H1 (cell line): ENCODE measurements around the gene PRKCA. TPM values are rescaled to one million over a fixed set of nuclear protein-coding genes. Genes with fewer than 3 reads are reported as not detected.

Source experiments
- CTCF ChIA-PET: fragments of 300-600 bp; sonication (Branson Sonifier 250); formaldehyde crosslinking; loops from one replicate; lab custom pipeline; 2021; ENCODE audit not compliant: partially characterized antibody; lab: Charles Lee
- POLR2A ChIA-PET: fragments of 300-600 bp; sonication (Branson Sonifier 250); formaldehyde crosslinking; loops from one replicate; lab custom pipeline; 2021; ENCODE audit warnings: inconsistent platforms; ENCODE audit not compliant: partially characterized antibody; lab: Charles Lee
- DNase-seq, 2 experiments: peaks; one replicate each; pipeline versions ENCODE4 v3.0.0 to v3.0.0-alpha.2; 2010 to 2022; ENCODE audit warnings: low spot score in 2 of 2, low read depth in 1 of 2, mixed read lengths in 1 of 2
- FAIRE-seq: peaks from 2 replicates; lab custom pipeline; 2011; peaks lifted over from hg19 to GRCh38; lab: Jason Lieb, UNC
- H2AFZ ChIP-seq: 2 replicates; pipeline ENCODE4 v1.8.1; 2012; ENCODE audit warnings: low read length, inconsistent platforms
- H2AK5ac ChIP-seq: 2 replicates; pipeline ENCODE4 v1.6.1; 2013; ENCODE audit warnings: low read depth, low read length
- H2BK120ac ChIP-seq: replicated peaks from 2 replicates; pipeline ENCODE3; 2013; ENCODE audit warnings: low read depth, low read length, inconsistent platforms
- H2BK12ac ChIP-seq: 2 replicates; pipeline ENCODE4 v1.6.1; 2013; ENCODE audit warnings: low read depth, low read length
- H2BK15ac ChIP-seq: 2 replicates; pipeline ENCODE4 v1.6.1; 2013; ENCODE audit warnings: low read length
- H2BK20ac ChIP-seq: 2 replicates; pipeline ENCODE4 v1.6.1; 2013; ENCODE audit warnings: low read length
- H2BK5ac ChIP-seq: 2 replicates; pipeline ENCODE4 v1.6.1; 2013; ENCODE audit warnings: low read depth, low read length
- H3K14ac ChIP-seq: 2 replicates; pipeline ENCODE4 v1.6.1; 2013; ENCODE audit warnings: inconsistent platforms; ENCODE audit not compliant: insufficient read length
- H3K18ac ChIP-seq: 2 replicates; pipeline ENCODE4 v1.6.1; 2013; ENCODE audit warnings: low read length; ENCODE audit errors: extremely low read depth
- H3K23ac ChIP-seq: 2 replicates; pipeline ENCODE4 v1.6.1; 2013; ENCODE audit warnings: inconsistent platforms; ENCODE audit not compliant: insufficient read length
- H3K23me2 ChIP-seq: 2 replicates; pipeline ENCODE4 v1.6.1; 2013; ENCODE audit warnings: low read depth, low read length
- H3K27ac ChIP-seq: 2 replicates; pipeline ENCODE4 v1.6.1; 2011; ENCODE audit warnings: low read depth, low read length, inconsistent platforms
- H3K27me3 ChIP-seq, 4 experiments: replicated peaks in 1 of 4; 1 replicate in 1 of 4; 2 replicates in 3 of 4; pipeline versions ENCODE4 v1.6.1 to v1.8.1; 2011 to 2013; ENCODE audit warnings: low read length in 3 of 4, mild to moderate bottlenecking in 3 of 4, inconsistent platforms in 2 of 4, mixed read lengths in 2 of 4, moderate library complexity in 1 of 4; ENCODE audit not compliant: control insufficient read depth in 3 of 4, insufficient read depth in 3 of 4; ENCODE audit errors: extremely low read depth in 1 of 4
- H3K36me3 ChIP-seq, 4 experiments: 2 replicates each; pipeline versions ENCODE4 v1.6.1 to v1.8.1; 2011 to 2013; ENCODE audit warnings: mild to moderate bottlenecking in 4 of 4, low read length in 3 of 4, moderate library complexity in 2 of 4, control low read depth in 1 of 4, inconsistent platforms in 1 of 4; ENCODE audit not compliant: insufficient read depth in 4 of 4, control insufficient read depth in 2 of 4
- H3K4ac ChIP-seq: replicated peaks from 2 replicates; pipeline ENCODE3; 2013; ENCODE audit warnings: low read length, low read depth, mixed read lengths, inconsistent platforms; ENCODE audit not compliant: insufficient read length
- H3K4me1 ChIP-seq, 4 experiments: replicated peaks in 1 of 4; 1 replicate in 1 of 4; 2 replicates in 3 of 4; pipeline versions ENCODE4 v1.6.1 to v1.8.1; 2011 to 2013; ENCODE audit warnings: low read length in 3 of 4, inconsistent platforms in 2 of 4, mixed read lengths in 1 of 4; ENCODE audit not compliant: insufficient read depth in 4 of 4, control insufficient read depth in 3 of 4
- H3K4me2 ChIP-seq, 2 experiments: 2 replicates each; pipeline versions ENCODE4 v1.6.1 to v1.8.1; 2011 to 2013; ENCODE audit warnings: low read depth in 2 of 2, low read length in 2 of 2, control low read depth in 1 of 2, inconsistent platforms in 1 of 2, mild to moderate bottlenecking in 1 of 2; ENCODE audit not compliant: insufficient read depth in 1 of 2
- H3K4me3 ChIP-seq, 4 experiments: fragments of 200-600, 300-600 bp in 1 of 4; sonication (generic), shearing (Covaris generic), sonication (Bioruptor Twin) in 1 of 4; 2 replicates each; pipeline versions ENCODE4 v1.5.1 to v1.8.1; 2011 to 2016; ENCODE audit warnings: low read length in 4 of 4, low read depth in 3 of 4, control low read depth in 2 of 4, inconsistent platforms in 2 of 4, mild to moderate bottlenecking in 2 of 4, mixed read lengths in 1 of 4, moderate library complexity in 1 of 4; ENCODE audit not compliant: insufficient read depth in 2 of 4; ENCODE audit errors: extremely low read depth in 1 of 4
- H3K56ac ChIP-seq: replicated peaks from 2 replicates; pipeline ENCODE3; 2013; ENCODE audit warnings: low read depth, mild to moderate bottlenecking, mixed read lengths, low read length, inconsistent platforms; ENCODE audit not compliant: insufficient read length
- H3K79me1 ChIP-seq: 2 replicates; pipeline ENCODE4 v1.6.1; 2013; ENCODE audit warnings: low read depth, low read length, control low read depth
- H3K79me2 ChIP-seq, 2 experiments: 2 replicates each; pipeline versions ENCODE4 v1.6.1 to v1.8.1; 2012 to 2013; ENCODE audit warnings: low read length in 2 of 2, mild to moderate bottlenecking in 2 of 2, inconsistent platforms in 1 of 2; ENCODE audit not compliant: insufficient read depth in 2 of 2, control insufficient read depth in 1 of 2
- H3K9ac ChIP-seq, 4 experiments: replicated peaks in 1 of 4; 1 replicate in 1 of 4; 2 replicates in 3 of 4; pipeline versions ENCODE4 v1.6.1 to v1.8.1; 2011 to 2013; ENCODE audit warnings: low read depth in 3 of 4, low read length in 3 of 4, control low read depth in 2 of 4, mild to moderate bottlenecking in 2 of 4, moderate library complexity in 2 of 4, inconsistent platforms in 1 of 4; ENCODE audit errors: extremely low read depth in 1 of 4
- H3K9me3 ChIP-seq, 2 experiments: 2 replicates each; pipeline versions ENCODE4 v1.6.1 to v1.8.1; 2012 to 2013; ENCODE audit warnings: mild to moderate bottlenecking in 2 of 2, moderate library complexity in 2 of 2, control low read depth in 1 of 2, inconsistent platforms in 1 of 2, low read depth in 1 of 2, low read length in 1 of 2, mixed read lengths in 1 of 2; ENCODE audit not compliant: insufficient read depth in 2 of 2
- H4K20me1 ChIP-seq, 2 experiments: replicated peaks in 1 of 2; 2 replicates each; pipeline versions ENCODE3 to v1.8.1; 2011 to 2013; ENCODE audit warnings: inconsistent platforms in 2 of 2, low read length in 2 of 2, mild to moderate bottlenecking in 1 of 2; ENCODE audit not compliant: insufficient read depth in 2 of 2, control insufficient read depth in 1 of 2
- H4K5ac ChIP-seq: 2 replicates; pipeline ENCODE4 v1.6.1; 2013; ENCODE audit warnings: low read length, low read depth, mixed read lengths, inconsistent platforms; ENCODE audit not compliant: insufficient read length
- H4K8ac ChIP-seq: 2 replicates; pipeline ENCODE4 v1.8.0; 2013; ENCODE audit warnings: mild to moderate bottlenecking, moderate library complexity, low read length, inconsistent platforms; ENCODE audit not compliant: insufficient read depth; ENCODE audit errors: extremely low read depth
- H4K91ac ChIP-seq: replicated peaks from 2 replicates; pipeline ENCODE3; 2013; ENCODE audit warnings: low read length, mixed read lengths, inconsistent platforms; ENCODE audit not compliant: insufficient read length
- E2F6 ChIP-seq: IDR thresholded peaks from 2 replicates; pipeline ENCODE4 v1.6.1; 2012; ENCODE audit warnings: inconsistent platforms
- NANOG ChIP-seq: IDR thresholded peaks from 2 replicates; pipeline ENCODE4 v1.6.1; 2011; ENCODE audit warnings: low read length, low read depth, mild to moderate bottlenecking, inconsistent platforms; ENCODE audit not compliant: insufficient read depth, poor library complexity, severe bottlenecking
- SUZ12 ChIP-seq: fragments of 200-600 bp; sonication (generic); IDR thresholded peaks from 2 replicates; pipeline ENCODE4 v1.6.1; 2012; ENCODE audit warnings: mild to moderate bottlenecking, inconsistent platforms, low read length, moderate library complexity, mixed read lengths
- WGBS, 2 experiments: shearing (Covaris generic) in 1 of 2; methylation state at CpG; one replicate each; pipeline versions ENCODE4 v1.1.6 to v1.1.7; 2013 to 2015; ENCODE audit warnings: low lambda C conversion rate in 2 of 2, mixed read lengths in 2 of 2, inconsistent platforms in 1 of 2, low coverage in 1 of 2, missing lambda C conversion rate in 1 of 2; ENCODE audit not compliant: insufficient replicate concordance in 2 of 2, insufficient coverage in 1 of 2, insufficient read length in 1 of 2; ENCODE audit errors: extremely low coverage in 1 of 2, missing lambda C conversion rate in 1 of 2; 5-methylcytosine and 5-hydroxymethylcytosine counted together
- polyA plus RNA-seq, 7 experiments: library from polyadenylated mRNA; depleted of rRNA in 3 of 7; stranded (reverse) in 5 of 7; unstranded in 2 of 7; fragments of >200 nt in 5 of 7; fragments of 200-250 nt in 2 of 7; gene quantifications; 1 replicate in 5 of 7; 2 replicates in 1 of 7; 4 replicates in 1 of 7; pipeline versions ENCODE4 v1.2.1 to v1.2.3, GENCODE V29; 2011 to 2013; ENCODE audit warnings: missing spikeins in 2 of 7, mixed read lengths in 2 of 7
- total RNA-seq: library from RNA; stranded (reverse); fragmentation: NEBNext Ultra II Directional; extraction: Animal tissue kit (Norgen Biotek cat#: 25700); gene quantifications from 2 replicates; pipeline ENCODE4 v1.2.1, GENCODE V29; 2021

Gene PRKCA
- total and polyA plus RNA-seq, 2 of the 8 experiments (the other 6 are each of a cell fraction or from before 2014, with no cell fraction given) = 5.8 to 17.8 TPM

- Histone ChIP-seq H3K27ac (no peak overlapping the region), H2BK20ac (no peak overlapping the region), H4K5ac (no peak overlapping the region), H3K27me3 (no peaks in the 10 kb centered on the region), H4K20me1 (no peaks in the 10 kb centered on the region), H2BK12ac (0 out of 2 replicates have a peak overlapping the region, but pooled peaks have one; percentile 50), H3K18ac (no peak overlapping the region), H3K9me3 (no peaks in the 10 kb centered on the region), H3K14ac (no peak overlapping the region), H3K9ac (no peak overlapping the region), H3K4me1 (peaks cover 5 to 16% (median 6%) of the 10 kb centered on the region in 4 experiments), H2AFZ (no peak overlapping the region), H3K23ac (no peak overlapping the region), H2BK5ac (no peak overlapping the region), H3K4ac (no peak overlapping the region), H2BK120ac (no peak overlapping the region), H3K79me2 (no peaks in the 10 kb centered on the region), H3K4me2 (no peak overlapping the region), H2AK5ac (no peak overlapping the region), H4K8ac (no peak overlapping the region), H3K79me1 (no peaks in the 10 kb centered on the region), H3K36me3 (no peaks in the 10 kb centered on the region; a peak in 1 of 8 replicates), H4K91ac (no peak overlapping the region), H3K23me2 (no peaks in the 10 kb centered on the region), H3K56ac (no peak overlapping the region), H3K4me3 (no peak overlapping the region), H2BK15ac (0 out of 2 replicates have a peak overlapping the region, but pooled peaks have one; percentile 72)
- DNase-seq (no peak), FAIRE-seq (no peak)
- 87% methylated on average over 2 of the region's 2 CpGs; no CpG with 5 or more reads in 1 of the 2 experiments for WGBS, 2 experiments
- POLR2A ChIA-PET = interaction anchor here (0.6 to 1.1 kb wide), 2 partner anchors 67 to 989 kb away, joined by 3 read pairs; no protein-coding TSS in a partner anchor
- CTCF ChIA-PET = interaction anchor here (1.7 kb wide), 1 partner anchor 169 kb away, joined by 3 read pairs; no protein-coding TSS in a partner anchor
- TF ChIP-seq NANOG (no peak), SUZ12 (no peak), E2F6 (no peak)
These were observed 431.3 kb downstream of the PRKCA start for GRCh38 chr17:66733759-66734158.
